Stimulated activated CD8-positive, alpha-beta memory T cell treated with anti-CD3 and anti-CD28 coated beads, Interleukin-15, amount 100 ng/mL, for 4 hours (primary cell): Measurements from ENCODE around the gene PNMT.
A peak's percentile ranks its signal among the peaks of the same experiment; 100 is the strongest.

Experiments used
- DNase-seq, 2 donors: peaks; one replicate each; pipeline ENCODE4 v3.0.0-alpha.2; 2020; ENCODE audit warnings: low read depth in 2 of 2

The PNMT gene, protein sequence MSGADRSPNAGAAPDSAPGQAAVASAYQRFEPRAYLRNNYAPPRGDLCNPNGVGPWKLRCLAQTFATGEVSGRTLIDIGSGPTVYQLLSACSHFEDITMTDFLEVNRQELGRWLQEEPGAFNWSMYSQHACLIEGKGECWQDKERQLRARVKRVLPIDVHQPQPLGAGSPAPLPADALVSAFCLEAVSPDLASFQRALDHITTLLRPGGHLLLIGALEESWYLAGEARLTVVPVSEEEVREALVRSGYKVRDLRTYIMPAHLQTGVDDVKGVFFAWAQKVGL

GRCh38 chr17:39667945-39668924, at the start of gene PNMT:
TSS of gene PNMT (plus strand) at chr17:39668453. CDS start at chr17:39668476, 23 bp downstream.
- DNase-seq: peak in 1 of 2 donors; percentile 19

DNA sequence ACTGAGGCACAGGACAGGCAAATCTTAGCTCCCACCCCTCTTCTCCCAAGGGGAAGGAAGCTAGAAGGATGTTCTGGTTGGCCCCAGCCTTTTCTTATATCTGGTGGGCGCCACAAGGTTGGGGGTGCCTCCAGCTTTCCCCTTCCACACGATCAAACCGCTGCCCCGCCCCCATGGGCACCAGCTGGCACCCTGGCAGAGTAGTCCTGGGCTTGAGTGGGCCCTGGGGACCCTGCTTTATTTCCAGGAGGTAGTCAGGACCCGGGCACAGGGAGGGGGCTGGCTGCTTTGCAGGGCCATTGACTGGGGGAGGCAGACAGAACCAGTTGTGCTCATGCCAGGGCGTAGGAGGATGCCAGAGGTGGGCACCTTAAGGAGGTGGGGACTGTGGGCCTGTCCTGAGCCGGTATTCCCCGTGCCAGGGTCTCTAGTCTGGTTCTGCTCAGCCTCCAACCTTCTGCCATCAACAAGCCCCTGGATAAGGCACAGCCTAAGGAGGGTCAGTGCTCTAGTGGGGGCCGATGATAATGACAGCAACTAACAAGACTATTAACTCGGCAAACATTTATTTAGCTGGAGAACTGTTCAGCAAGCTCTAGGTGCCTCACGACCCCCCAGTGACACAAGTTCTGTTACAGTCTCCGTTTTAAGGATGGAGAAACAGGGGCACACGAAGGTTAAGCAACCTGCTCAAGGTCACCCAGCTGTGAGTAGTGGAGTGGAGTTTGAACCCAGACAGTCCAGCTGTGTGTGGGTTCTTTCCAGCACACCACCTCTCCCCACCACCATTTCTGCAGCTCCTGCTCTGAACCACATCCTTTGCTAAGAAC, 49.1 kb upstream of the PNMT start:
- no peak for DNase-seq

GRCh38 chr17:39619786-39620101, 48.5 kb upstream of the PNMT start:
- no peak for DNase-seq

DNA sequence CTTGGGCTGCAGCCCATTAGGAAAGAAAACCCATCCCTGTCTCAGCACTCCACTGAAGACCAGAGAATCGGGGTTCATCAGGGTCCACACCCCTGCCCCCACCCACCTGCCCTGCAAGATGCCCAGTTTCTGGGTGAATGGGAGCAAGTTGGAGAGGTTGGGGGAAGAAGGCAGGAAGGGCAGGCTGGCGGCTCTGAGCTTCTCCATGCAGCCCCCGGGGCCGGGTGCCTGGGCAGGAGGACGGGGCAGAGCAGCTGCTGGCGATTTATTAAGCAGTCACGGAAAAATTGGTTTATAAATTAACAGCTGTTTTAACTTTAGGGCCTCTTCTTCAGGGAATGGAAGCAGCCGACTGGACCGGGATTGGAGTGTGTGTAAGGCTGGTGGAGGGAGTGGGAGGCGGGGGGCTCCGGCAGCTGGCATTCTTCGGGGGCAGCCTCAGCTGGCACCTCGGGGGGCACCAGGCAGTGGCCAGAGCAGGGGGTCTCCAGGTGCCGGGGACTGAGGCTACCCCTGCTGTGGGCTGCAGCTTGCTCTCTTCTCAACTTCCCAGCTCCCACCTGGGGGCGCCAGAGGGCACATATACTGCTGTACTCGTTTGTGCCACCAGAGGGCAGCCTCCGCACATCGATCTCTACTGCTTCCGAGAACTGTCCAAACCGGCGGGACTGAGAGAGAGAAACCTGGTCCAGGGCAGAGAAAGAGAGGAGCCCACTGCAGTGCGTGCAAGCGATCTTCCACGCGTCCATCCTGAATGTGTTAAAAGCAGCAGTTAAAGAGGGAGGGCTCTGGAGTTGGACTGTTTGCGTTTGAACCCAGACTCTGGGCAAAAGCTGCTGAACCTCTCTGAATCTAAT, 46.5 kb upstream of the PNMT start:
- DNase-seq: peak; percentile 65 to 66

DNA sequence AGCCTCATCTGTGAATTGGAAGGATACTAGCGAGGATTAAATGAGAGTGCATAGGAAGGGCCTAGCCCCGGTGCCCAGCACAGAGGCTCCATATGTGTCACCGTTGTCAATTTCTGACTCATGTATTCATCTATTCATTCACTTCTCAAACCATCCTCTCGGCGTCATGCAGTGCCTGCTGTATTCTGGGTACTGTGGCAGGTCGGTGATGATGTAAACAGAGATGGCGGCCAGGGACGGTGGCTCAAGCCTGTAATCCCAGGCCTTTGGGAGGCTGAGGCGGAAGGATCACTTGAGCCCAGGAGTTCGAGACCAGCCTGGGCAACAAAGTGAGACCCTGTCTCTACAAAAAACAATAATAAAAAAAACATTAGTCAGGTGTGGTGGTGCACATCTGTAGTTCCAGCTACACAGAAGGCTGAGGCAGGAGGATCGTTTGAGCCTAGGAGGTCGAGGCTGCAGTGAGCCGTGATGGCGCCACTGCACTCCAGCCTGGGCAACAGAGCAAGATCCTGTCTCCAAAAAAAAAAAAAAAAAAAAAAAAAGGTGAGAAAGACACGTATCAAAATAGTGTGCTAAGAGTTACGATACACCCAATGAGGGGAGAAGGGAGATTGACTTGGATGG, 45.8 kb upstream of the PNMT start:
- no peak for DNase-seq

DNA sequence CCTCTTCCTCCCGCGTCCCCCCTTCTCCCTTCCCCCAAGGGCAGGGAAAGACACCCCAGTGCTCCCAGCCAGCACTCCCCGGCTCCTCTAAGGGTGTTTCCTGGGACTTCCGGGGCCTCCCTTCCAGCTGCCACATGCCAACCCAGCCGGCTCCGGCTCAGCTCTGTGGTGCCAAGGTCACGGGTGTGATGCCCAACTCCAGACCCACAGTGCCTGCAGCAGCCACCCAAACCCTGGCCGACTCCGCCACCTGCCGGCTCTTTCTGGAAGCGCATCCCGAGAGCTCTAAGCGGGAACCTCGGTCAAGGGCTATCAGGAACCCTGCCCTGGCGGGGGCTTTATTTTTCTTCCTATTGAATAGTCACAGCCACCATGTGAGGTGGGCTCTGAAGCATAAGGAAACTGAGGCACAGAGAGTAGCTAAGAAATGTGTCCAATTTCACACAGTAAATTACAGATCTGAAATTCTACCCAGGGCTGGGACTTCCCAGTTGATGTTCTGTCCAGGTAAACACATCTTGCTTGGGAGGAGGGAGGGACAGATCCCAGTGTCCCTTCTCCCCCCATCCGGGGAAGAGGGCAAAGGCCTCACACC, 44.8 kb upstream of the PNMT start:
- DNase-seq: peak; percentile 56 to 66

DNA sequence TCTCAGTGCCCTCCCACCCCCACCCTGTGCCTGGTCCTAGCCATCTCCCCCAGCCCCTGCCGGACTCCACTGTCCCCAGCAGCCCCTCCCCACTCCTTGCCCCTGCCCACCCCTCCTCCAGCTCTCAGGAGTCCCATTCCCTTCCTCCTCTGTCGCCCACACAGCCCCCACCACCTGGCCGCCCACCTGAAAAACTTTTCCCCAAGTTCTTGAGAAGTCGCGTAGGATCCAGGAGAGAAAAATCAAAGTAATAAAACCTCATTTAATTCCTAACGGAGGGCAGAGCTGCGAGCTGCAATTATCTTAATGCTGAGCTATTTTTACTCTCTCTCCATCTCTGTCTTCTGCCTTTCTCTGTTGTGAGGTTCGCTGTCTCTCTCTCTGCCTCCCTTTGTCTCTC, 43.9 kb upstream of the PNMT start:
- DNase-seq: no peak

- DNase-seq: no peak
Observed at GRCh38 chr17:39625198-39625785, 43.0 kb upstream of the PNMT start.

DNA sequence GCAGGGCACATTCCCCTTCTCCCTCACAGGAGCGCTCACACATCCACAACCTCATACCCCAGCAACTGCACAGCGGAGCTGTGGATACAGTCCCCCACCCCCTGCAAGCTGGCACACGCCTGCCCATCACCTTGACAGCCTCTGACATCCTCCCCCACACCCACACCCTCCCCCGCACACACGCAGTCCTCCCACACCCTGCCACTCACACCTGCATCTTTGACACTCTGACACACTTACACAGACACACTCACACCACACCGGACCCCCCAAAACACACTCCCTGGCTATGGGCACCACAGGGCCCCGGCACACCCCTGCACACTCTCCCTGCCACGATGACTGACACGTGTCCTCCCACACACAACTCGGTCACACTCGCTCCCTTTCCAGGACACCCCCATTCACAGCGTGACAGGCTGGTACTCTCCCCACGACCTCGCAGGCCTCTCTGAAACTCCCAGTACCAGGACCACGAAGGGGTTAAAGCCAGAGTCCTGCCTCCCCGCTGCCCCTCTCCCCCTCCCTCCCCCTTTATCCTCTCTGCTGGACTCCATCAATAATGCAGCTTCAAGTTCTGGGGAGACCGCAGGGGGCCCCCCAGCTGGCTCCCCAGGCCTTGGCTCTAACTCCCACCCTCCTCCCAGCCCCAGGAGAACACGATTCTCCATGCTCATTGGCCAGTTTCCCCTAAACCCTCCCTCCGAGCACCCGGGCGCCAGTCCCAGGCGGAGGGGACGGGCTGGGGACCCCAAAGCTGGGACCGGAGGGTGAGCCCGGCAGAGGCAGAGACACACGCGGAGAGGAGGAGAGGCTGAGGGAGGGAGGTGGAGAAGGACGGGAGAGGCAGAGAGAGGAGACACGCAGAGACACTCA, 41.8 kb upstream of the PNMT start, which contains the start of gene PPP1R1B:
Gene PPP1R1B (plus strand): TSS at position 782 of the 876 bp plus-strand sequence. CDS start 441 bp downstream, outside the sequence.
- DNase-seq: no peak

GRCh38 chr17:39627047-39627711, 41.1 kb upstream of the PNMT start:
- DNase-seq: no peak

DNA sequence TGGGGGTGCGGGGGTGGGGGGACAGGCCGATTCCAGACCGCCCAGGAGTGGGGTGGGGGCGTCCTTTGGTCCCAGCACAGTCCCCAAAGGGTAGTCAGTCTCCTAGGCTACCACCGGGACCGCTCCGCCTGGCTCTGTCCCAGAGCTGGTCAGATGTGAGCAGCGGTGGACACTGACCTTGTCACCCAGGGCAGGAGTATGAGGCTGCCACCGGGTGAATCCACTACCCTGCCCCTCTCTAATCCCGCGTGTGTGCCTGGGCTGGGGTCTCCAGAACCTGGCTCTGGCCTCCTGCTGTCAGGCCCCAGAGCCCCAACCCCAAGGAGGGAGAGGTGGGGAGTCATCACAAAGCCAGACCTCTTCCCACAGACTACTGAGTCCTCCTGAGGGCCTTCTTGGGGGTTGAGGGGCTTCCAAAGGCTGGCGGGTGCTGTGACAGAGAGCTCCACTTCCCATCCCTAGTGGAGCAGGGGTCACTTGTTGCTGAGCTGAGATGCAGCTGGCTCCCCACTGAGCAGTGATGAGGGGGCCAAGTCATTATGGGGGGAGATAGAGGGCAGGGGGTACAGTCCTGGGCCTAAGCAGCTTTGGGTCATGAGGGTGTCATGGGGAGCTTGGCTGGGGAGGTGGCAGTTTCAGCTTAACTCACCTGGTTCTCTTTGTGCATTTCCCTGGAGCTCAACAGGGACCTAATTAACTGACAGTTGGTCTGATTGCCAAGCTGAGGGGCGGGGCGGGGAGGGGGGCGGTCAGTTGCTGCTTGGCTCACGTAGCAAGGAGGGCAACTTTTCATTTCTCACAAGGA, 40.3 kb upstream of the PNMT start:
- no peak for DNase-seq

- no peak for DNase-seq
Observed at GRCh38 chr17:39628655-39629493, 39.4 kb upstream of the PNMT start.

- no peak for DNase-seq
Observed at GRCh38 chr17:39629494-39629880, 38.8 kb upstream of the PNMT start.

GRCh38 chr17:39629898-39630297, 38.4 kb upstream of the PNMT start:
- DNase-seq: no peak

DNA sequence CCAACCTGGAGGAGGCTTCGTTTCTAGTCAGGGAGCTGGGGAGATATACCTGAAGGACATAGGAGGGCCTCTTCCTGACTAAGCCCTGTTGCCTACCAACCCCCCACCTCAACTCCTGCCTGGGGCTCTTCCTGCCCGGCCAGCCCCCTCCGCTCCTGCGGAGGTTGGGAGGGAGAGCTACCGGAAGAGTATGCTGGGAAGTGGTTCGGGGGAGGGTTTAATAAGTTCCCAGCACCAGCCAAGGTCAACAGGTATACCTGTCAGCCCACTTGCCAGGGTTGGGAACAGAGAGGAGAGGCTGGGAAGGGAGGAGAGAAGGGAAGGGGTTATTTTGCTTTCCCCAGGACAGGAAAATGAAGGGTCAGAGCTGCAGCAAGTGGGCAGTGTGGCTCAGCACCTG, 36.9 kb upstream of the PNMT start:
- DNase-seq: no peak

- no peak for DNase-seq
Observed at GRCh38 chr17:39632153-39632941, 35.9 kb upstream of the PNMT start.
